ENCODE measurements around the gene PMS1.

DNA sequence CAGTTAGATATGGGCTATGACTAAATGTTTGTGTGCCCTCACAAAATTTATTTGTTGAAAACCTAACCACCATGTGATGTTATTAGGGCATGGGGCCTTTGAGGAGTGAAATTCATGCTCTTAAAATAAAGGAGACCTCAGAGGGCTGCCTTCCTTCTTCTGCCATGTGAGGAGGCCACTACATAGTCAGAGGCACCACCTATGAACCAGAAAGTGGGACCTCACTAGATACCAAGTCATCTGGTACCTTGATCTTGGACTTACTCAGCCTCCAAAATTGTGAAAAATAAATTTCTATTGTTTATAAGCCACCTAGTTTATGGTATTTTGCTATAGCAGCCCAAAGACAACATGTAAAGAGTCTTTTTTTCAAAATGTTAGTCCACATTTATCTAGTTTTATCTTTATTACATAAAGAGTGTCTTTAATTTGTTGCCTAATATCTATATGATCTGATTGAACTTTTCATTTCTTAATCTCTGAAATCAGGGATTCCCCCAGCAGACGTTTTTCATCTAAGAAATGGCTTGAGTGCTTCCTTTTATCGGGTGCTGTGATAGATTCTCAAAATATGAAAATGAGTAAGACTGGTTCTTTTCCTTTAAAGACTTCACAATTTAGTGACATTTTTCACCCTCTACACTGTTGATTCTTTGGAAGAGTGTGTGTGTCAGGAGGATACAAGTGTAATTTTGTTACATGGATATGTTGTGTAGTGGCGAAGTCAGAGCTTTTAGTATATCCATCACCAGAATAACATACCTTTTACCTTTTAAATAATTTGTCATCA, 34.2 kb downstream of the PMS1 start:
- TF ChIP-seq, protein P1, sequence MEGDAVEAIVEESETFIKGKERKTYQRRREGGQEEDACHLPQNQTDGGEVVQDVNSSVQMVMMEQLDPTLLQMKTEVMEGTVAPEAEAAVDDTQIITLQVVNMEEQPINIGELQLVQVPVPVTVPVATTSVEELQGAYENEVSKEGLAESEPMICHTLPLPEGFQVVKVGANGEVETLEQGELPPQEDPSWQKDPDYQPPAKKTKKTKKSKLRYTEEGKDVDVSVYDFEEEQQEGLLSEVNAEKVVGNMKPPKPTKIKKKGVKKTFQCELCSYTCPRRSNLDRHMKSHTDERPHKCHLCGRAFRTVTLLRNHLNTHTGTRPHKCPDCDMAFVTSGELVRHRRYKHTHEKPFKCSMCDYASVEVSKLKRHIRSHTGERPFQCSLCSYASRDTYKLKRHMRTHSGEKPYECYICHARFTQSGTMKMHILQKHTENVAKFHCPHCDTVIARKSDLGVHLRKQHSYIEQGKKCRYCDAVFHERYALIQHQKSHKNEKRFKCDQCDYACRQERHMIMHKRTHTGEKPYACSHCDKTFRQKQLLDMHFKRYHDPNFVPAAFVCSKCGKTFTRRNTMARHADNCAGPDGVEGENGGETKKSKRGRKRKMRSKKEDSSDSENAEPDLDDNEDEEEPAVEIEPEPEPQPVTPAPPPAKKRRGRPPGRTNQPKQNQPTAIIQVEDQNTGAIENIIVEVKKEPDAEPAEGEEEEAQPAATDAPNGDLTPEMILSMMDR (IDR thresholded peaks at IDR 0.05; ENCODE audit: low read depth, low read length): no peak
- TF ChIP-seq POLR2A (IDR thresholded peaks at IDR 0.05; ENCODE audit: extremely low read depth, insufficient read length): no peak

Measured in NB4 (cell line).